IPS-NIHi11 (cell line): ENCODE data around the gene MSL3.
A peak's percentile ranks its signal among the peaks of the same experiment; 100 is the strongest.

Source experiments
- DNase-seq: peaks from one replicate; pipeline ENCODE4 v3.0.0; 2012; ENCODE audit warnings: mixed read lengths, low spot score

The MSL3 gene

DNA sequence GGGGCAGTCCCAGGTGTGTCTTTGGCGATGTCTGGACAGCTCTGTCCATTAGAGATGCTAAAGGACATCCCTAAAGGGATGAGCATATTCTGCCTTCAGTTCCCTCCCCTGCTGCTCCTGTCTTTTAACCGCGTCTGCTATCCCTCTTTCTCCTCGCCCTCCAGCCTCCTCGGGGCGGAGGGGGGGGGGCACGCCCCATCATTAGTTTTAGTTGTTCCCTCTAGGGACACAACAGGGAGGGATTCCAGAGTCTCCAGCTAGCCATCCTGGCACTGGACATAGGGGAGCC, 1.1 kb downstream of the MSL3 start:
- no peak for DNase-seq

DNA sequence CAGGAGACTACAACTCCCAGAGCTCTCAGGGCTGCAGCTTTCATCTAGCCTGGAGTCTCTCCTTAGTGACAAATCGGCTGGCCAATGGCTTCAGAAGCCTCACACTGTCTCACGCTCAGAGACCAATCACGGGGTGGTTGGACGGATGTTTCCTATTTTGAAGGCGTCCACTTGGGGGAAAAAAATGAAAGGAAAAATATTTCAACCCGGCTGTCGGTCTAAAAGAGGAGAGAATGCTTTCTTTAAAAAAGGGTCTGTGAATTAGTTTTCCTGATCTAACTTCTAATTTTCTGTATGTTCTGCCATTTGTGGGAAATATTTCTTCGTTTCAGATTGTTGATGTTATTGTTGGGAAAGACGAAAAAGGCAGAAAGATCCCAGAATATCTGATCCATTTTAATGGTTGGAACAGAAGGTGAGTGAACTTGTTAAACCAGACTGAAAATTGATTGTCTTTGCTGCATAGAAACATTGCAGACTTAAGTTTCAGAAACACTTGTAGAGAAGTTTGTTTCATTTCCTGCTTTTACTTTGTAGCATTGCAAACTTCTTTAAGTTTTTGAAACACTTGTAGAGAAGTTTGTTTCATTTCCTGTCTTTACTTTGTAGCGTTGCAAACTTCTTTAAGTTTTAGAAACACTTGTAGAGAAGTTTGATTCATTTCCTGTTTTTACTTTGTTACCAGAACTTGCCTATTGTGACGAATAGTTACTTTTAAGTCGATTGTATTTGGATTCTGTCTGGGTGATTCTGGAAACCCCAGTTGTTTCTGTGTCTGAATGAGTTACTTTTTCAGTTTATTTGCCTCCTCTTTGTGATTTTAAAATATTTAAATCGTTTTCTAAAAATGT, 1.6 kb downstream of the MSL3 start:
- DNase-seq, result peak; percentile 73

DNA sequence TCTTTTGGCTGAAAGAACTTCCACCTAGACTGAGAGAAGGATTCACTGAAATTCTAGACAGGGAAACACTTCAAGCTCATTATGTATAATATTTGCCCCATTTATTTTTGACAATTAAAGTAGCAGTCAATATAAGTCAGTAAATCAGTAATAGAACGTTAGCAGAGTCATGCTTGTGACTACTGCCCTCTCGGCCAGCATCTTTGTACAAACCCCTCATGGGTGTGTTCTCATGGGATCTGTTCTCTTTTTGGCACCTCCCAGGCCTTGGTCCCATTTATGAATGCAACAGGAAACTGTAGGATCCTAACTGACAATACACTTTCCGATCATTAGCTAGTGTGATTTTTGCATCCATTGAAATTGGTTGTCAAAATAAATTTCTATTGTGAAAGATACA, 2.9 kb downstream of the MSL3 start:
- DNase-seq, result no peak

DNA sequence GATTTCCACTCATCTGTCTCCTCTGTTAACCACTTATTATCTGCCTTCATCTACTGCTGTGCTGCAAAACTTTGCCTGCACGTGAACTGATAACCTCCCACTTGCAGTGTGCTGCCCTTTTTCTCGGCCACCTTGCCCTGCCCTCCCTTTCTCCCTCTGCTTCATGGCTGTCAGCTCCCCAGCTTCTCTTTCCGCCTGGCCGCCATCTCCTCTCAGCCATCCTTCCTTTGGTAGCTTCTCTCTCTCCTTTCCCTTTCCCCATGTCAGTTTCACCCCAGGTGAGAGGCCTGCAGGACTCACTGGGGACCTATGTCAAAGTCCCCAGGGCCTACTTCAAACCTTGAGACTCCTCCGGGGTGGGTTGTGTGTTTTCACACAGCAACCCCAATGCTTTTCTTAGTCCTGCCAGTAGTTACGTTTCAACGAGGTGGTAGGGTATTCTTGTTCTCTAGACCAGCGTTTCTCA, 6.6 kb downstream of the MSL3 start:
- DNase-seq, result no peak

DNA sequence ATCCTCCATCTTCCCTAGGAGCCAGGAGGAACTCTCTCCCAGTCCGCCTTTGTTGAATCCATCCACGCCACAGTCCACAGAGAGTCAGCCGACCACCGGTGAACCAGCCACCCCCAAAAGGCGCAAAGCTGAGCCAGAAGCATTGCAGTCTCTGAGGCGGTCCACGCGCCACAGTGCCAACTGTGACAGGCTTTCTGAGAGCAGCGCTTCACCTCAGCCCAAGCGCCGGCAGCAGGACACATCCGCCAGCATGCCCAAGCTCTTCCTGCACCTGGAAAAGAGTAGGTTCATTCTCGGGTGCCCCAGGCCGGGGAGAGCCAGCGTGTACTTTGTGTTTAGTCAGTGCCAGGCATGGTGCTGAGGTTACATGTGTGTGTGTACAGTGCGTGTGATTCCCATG, 7.4 kb downstream of the MSL3 start:
- no peak for DNase-seq

DNA sequence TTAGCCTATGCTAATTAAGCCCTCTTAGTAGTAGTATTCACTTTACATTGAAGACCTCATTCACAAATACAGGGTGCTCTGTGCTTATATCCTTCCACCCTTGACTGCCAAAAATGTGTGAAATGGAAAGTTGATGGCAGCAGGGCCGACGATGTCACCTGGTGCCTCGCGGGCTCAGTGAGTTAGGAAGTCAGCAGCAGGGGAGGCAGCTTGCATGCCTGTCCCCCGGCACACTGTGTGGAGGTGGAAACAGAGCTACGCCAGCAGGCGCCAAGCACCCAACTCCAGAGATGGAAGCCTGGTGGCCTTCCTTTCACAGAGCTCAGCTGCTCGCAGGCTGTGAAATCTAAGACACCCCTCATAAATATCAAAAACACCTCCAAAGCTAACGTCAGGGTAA, 8.4 kb downstream of the MSL3 start:
- DNase-seq, result no peak

DNA sequence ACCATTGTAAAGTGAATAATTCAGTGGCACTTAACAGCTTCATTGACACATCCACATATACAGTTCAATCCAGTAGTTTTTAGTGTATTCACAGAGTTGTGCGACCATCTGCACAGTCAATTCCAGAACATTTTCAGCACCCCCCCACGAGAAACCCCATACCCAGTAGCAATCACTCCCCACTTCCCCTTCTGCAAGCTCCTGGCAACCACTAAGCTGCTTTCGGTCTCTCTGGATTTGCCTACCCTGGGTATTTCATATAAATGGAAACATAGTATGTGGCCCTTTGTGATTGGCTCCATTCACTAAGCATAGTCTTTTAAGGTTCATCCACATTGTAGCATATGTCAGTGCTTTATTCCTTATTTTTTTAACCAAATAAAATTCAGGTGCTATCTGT, 10.0 kb downstream of the MSL3 start:
- DNase-seq, result no peak

DNA sequence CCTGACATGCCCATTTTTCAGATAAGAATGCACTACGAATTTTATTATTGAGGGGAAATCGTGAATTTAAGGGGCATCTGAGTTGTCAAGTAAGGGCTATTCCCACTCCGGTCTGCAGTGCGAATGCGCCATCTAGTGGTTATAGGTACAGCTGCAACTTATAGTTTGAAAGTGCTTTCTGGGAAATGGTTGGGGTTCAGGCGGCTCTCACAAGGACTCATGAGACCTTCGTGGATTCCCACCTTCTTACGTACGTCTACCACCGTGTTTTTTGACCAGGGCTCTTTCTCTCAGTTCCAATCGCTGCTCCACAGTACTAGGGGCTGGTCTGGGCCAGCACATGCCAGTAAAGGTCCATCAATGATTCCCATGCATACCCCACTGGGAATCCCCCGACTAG, 12.3 kb downstream of the MSL3 start:
- peak; percentile 48 for DNase-seq

DNA sequence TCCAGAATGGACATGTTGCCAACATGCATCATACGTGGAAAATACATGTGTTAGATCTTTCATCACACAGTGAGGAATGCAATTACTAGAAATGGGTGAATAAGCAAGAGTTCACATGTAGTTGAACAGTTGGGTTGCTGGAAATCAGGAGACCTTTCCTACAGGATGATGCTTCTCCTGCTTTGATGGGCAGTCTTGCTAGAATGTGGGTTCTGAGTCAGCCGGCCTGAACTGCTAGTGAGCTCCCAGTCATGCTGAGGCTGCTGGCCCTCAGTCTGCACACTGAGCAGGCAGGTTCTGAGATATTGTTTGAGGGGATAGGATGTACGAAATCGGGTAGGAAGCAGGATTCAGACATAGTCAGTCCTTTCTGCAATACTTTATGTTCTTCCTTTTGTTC, 20.2 kb downstream of the MSL3 start:
- DNase-seq, result no peak

DNA sequence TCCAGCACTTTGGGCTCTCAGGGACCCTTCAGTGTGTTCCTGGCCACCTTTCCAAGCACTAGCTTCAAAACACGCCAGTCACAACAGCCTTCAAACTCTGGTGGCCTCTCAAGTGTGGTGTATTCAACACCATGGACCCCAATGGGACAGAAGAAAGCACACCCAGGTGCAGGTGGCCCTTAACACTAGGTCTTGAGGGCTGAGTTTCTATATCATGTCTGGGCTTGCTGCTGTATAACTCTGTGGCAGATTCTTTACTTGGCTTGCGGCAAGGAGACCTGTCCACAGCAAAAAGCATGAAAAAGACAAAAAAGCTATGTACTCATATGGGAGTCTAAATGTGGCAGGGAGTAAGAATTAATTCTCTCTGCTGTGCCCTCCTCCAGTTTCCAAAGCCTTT, 23.1 kb downstream of the MSL3 start:
- no peak for DNase-seq

DNA sequence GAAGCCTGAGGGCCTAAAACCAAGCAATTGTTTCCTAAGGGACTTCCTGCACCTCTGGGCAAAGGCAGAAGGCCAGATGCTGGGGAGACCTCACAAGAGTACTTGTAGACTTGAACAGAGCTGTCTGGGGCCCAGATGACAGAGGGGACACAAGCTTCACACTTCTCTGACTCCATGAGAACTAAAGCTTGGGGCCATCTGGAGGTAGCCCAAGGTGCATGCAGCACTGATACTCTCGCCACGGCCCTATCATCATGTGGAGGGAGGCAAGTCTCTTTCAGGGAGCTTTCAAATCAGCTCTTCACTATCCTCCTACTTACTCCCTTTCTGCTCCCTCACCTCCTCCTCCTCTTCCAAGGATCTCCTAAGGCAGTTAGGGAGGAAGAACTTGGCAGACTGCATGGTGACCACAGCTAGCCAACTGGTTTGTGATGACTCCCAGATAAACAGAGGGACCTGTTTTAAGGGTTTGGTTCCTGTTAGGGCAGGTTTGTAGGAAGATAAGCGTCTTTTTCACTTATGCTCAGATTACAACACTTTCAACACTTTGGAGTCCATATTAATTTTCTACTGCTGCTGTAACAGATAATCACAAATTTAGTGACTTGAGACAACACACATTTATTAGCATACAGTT, 23.8 kb downstream of the MSL3 start:
- no peak for DNase-seq

DNA sequence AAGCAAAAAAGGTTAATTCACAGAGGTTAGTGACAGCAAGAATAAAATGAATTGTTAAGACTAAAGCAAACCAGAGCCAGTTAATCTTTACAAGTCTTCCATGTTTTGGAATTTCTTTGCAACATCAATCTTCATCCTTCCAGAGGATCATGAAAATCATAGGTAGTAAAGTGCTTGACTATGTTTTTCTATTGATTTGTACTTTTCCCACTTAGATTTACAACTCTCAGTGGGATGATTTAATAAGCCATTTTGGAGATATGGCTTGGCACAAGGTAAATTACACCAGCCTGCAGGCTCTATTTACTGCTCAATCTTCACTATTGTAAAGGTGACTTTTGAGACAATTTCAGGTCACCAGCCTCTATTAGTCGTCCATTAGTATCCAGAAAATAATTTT, 26.5 kb downstream of the MSL3 start:
- no peak for DNase-seq

DNA sequence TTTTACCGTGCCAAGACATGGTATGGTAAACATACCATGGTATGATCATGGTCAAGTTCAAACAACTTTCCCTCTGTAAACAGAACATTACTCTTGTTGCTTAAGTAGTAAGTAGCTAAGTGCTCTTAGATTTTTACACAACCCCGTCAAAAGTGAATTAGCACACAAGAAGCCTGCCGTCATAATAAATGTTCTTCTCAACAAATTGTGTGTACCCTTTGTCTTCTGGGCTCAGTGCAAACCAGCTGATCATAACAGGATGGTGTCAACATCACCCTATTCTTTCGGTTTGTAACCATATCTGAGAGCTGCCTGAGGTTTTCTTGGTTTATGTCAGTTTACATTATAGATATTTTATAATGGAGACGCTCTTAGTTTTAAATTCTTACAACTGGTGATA, 28.8 kb downstream of the MSL3 start:
- DNase-seq, result no peak

DNA sequence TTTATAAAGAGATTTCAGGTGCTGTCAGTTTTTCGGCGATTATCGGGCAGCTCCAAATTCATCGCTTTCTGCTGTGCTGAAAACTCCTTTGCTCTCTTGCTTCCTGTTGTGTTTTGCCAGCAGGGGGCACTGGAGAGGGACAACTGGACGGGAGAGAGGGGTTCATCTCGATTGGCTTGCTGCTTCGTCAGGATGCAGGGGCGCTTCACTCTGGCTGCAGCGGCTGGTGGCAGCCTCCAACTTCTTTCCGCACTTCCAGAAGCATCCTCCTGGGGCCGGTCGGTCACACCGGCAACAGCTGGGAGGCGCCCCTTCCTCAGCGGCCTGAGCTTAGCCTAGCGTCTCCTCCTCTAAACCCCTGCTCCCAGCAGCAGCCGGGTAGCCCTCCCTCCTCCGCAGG, 29.5 kb downstream of the MSL3 start:
- peak; percentile 63 for DNase-seq

DNA sequence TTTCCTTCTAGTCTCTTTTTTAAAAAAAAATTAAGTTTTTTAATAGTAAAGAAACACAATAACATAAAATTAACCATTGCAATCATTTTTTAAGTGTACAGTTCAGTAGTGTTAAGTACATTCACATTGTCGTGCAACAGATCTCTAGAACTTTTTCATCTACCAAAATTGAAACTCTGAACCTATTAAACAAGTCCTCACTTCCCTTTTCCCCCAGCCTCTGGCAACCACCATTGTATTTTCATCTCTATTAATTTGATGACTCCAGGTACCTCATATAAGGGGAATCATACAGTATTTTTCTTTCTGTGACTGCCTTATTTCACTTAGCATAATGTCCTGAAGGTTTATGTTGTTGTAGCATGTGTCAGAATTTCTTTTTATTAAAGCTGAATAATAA, 31.8 kb downstream of the MSL3 start:
- DNase-seq, result no peak

DNA sequence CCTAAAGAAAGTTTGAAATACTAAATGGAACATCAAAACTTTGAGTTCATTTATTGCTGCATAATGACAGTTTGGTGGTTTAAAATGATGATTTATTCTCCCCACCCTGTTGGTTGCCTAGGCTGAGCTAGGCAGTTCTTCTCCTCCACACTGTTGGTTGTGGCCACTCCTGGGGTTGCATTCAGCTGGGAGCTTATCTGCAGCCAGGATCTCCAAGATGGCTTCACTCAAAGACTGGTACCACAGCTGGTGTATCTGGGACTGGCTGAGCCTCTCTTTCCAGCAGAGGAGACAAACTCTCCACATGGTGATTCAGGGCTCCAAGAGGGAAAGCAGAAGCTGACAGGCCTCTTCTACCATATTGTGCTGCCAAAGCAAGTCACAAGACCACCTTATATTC, 33.1 kb downstream of the MSL3 start:
- no peak for DNase-seq

DNA sequence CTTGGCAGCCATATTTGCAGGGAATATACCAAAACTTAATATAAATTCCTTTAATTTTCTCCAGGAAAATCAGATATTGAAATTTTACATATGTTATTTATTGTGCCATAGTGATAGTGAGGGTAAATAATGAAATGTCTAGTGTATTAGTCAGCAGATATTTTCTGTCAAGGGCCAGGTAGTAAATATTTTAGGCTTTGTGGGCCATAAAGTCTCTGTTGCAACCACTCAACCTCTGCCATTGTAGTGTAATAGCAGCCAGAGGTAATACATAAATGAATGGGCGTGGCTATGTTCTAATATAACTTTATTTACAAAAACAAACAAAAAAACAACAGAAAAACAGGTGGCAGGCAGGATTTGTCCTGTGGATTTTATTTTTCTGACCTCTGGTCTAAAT, 33.5 kb downstream of the MSL3 start:
- no peak for DNase-seq

DNA sequence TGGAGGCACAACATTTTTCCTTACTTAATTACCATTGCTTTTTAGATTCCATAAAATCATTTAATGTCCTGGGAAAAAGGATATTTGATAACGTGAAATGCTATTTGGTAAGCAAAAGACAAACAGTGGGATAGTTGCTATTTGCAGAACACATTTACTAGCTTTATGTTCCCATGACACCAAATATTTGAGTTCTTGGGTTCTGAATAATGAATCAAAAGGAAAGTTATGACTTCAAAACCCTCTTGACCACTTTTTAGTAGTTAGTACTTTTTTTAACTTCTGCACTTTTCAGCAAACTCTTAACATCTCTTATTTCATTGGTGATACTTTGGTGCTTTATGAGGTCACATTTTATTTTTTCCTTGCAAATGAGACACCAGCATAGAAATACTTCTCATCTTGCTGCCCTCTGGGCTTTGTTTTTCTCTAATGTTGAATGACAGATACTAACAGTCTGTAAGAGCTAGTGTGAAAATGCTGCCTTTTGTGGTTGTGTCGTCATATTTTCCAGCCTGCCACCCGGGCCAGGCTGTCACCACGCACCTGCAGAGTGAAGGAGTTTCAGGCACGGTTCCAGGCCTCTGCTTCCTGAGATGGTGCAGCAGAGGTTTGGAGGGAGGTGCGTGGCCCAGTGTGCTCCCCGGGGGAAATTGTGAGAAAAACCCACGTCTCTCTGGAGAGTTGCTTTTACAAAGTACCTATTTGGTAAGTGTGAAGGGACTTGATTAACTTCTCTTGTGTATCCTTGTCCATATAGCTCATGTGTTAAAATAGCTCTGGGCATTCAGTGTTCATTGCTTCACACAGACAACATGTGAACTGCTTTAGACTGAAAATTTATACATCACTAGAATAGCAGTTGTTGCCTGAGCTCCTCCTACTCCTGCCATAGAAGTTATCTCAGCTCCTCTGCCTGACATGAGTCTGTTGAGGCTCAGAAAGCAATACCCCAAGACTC, 34.7 kb downstream of the MSL3 start:
- no peak for DNase-seq

DNA sequence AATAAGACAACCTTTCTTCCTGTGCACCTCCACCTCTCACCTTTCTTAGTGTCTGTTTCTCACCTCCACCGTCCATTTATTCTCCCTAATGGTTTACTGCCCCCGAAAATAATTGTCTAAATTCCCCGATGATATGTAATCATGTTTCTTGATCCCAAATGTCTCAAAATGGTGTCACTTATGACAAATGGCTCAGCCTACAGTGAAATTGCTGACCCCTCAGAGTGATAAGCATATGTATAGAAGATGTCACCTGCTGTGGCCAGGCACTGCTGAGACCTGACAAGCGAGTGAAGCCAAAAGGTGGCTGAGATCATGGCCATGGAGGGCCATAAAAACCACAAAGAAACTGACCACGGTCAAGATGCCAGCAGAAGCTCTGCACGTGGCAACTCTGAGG, 35.7 kb downstream of the MSL3 start:
- no peak for DNase-seq

DNA sequence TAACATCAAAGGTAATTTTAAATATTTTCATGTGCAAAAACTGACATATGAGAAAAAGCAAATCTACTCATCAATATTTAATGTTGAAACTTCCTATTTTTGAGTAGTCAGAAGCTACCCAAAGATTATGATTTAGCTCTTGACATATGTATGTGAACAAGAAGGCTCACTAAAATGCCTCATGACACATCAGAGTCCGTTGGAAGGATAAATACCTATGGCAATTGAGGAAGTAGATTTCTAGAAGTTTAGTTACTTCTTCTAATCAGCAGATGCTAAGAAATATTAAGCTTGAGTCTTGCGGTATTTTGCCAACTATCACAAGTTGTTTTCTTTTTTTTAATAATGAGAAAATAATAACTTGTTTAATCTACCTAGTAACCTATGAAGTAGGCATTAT, 55.3 kb downstream of the MSL3 start:
- no peak for DNase-seq
